CD14-positive monocyte (primary cell): ENCODE results near the gene ASPN. TPM values are rescaled to one million over a fixed set of nuclear protein-coding genes. Genes with fewer than 3 reads are reported as not detected.

ENCODE experiments used
- DNase-seq, 3 donors: peaks; one replicate each; pipeline ENCODE4 v3.0.0-alpha.2; 2011 to 2022
- H2AFZ ChIP-seq: 2 replicates; pipeline ENCODE4 v1.6.0; 2012; ENCODE audit warnings: mild to moderate bottlenecking, low read depth, low read length, inconsistent platforms; ENCODE audit not compliant: insufficient read depth, poor library complexity, severe bottlenecking
- H3K27ac ChIP-seq, 2 donors: 1 replicate in 1 of 2; 2 replicates in 1 of 2; pipeline ENCODE4 v1.5.1; 2012 to 2013; ENCODE audit warnings: low read length in 2 of 2, control low read depth in 1 of 2, inconsistent platforms in 1 of 2, low read depth in 1 of 2, mild to moderate bottlenecking in 1 of 2
- H3K27me3 ChIP-seq, 2 donors: one replicate each; pipeline versions ENCODE4 v1.6.0 to v1.6.1; 2011 to 2013; ENCODE audit warnings: low read length in 2 of 2; ENCODE audit not compliant: control insufficient read depth in 2 of 2, insufficient read depth in 2 of 2
- H3K36me3 ChIP-seq, 2 donors: replicated peaks in 1 of 2; 1 replicate in 1 of 2; 2 replicates in 1 of 2; pipeline versions ENCODE4 v1.5.1 to v1.6.1; 2012 to 2013; ENCODE audit warnings: low read length in 2 of 2, control low read depth in 1 of 2, inconsistent platforms in 1 of 2, mild to moderate bottlenecking in 1 of 2; ENCODE audit not compliant: insufficient read depth in 2 of 2, control insufficient read depth in 1 of 2
- H3K4me1 ChIP-seq, 2 donors: 1 replicate in 1 of 2; 2 replicates in 1 of 2; pipeline versions ENCODE4 v1.5.1 to v1.6.1; 2012 to 2013; ENCODE audit warnings: low read length in 2 of 2, control low read depth in 1 of 2, inconsistent platforms in 1 of 2, mild to moderate bottlenecking in 1 of 2, moderate library complexity in 1 of 2; ENCODE audit not compliant: insufficient read depth in 2 of 2, control insufficient read depth in 1 of 2
- H3K4me2 ChIP-seq: replicated peaks from 2 replicates; pipeline ENCODE3; 2012; ENCODE audit warnings: low read length, moderate library complexity, mild to moderate bottlenecking; ENCODE audit not compliant: poor library complexity, severe bottlenecking; ENCODE audit errors: extremely low read depth
- H3K4me3 ChIP-seq, 3 experiments: fragments of 200-600 bp in 1 of 3; sonication (generic) in 1 of 3; replicated peaks in 1 of 3; 1 replicate in 2 of 3; 2 replicates in 1 of 3; pipeline ENCODE4 v1.5.1; 2011 to 2013; ENCODE audit warnings: low read length in 3 of 3, mild to moderate bottlenecking in 3 of 3, control low read depth in 2 of 3, low read depth in 2 of 3, inconsistent platforms in 1 of 3, moderate library complexity in 1 of 3
- H3K79me2 ChIP-seq: 2 replicates; pipeline ENCODE4 v1.6.0; 2012; ENCODE audit warnings: mild to moderate bottlenecking, control low read depth, inconsistent platforms, low read length, moderate library complexity; ENCODE audit not compliant: insufficient read depth
- H3K9ac ChIP-seq: 2 replicates; pipeline ENCODE4 v1.6.0; 2017; ENCODE audit warnings: low read length, mild to moderate bottlenecking; ENCODE audit not compliant: insufficient read depth, poor library complexity, severe bottlenecking
- H3K9me3 ChIP-seq, 2 donors: replicated peaks in 1 of 2; 1 replicate in 1 of 2; 2 replicates in 1 of 2; pipeline versions ENCODE4 v1.5.1 to v1.6.1; 2012 to 2013; ENCODE audit warnings: low read length in 2 of 2, control low read depth in 1 of 2; ENCODE audit not compliant: control insufficient read depth in 1 of 2, insufficient read depth in 1 of 2
- H4K20me1 ChIP-seq: 2 replicates; pipeline ENCODE4 v1.6.0; 2012; ENCODE audit warnings: mild to moderate bottlenecking, low read length, control low read depth, moderate library complexity; ENCODE audit not compliant: insufficient read depth
- H3K27ac Mint-ChIP-seq, 7 donors: one replicate each; pipeline ENCODE4 v1.8.0; 2020; ENCODE audit warnings: mild to moderate bottlenecking in 7 of 7, mixed read lengths in 7 of 7, moderate library complexity in 6 of 7, inconsistent platforms in 2 of 7
- H3K27me3 Mint-ChIP-seq, 3 donors: one replicate each; pipeline ENCODE4 v1.8.0; 2021 to 2022; ENCODE audit warnings: low read depth in 3 of 3, mild to moderate bottlenecking in 3 of 3, mixed read lengths in 3 of 3, moderate library complexity in 3 of 3, inconsistent platforms in 1 of 3
- H3K36me3 Mint-ChIP-seq, 2 donors: one replicate each; pipeline ENCODE4 v1.8.0; 2020; ENCODE audit warnings: mixed read lengths in 2 of 2, inconsistent platforms in 1 of 2, mild to moderate bottlenecking in 1 of 2
- H3K4me1 Mint-ChIP-seq: one replicate; pipeline ENCODE4 v1.8.0; 2020; ENCODE audit warnings: mild to moderate bottlenecking, mixed read lengths
- H3K4me3 Mint-ChIP-seq, 2 donors: one replicate each; pipeline ENCODE4 v1.8.0; 2020; ENCODE audit warnings: mild to moderate bottlenecking in 2 of 2, mixed read lengths in 2 of 2, moderate library complexity in 1 of 2
- H3K9me3 Mint-ChIP-seq, 7 donors: one replicate each; pipeline ENCODE4 v1.8.0; 2020 to 2022; ENCODE audit warnings: mixed read lengths in 7 of 7, mild to moderate bottlenecking in 6 of 7, moderate library complexity in 6 of 7, inconsistent platforms in 2 of 7
- CTCF ChIP-seq: fragments of 200-600 bp; IDR thresholded peaks from one replicate; pipeline ENCODE4 v1.8.0; 2022; ENCODE audit warnings: antibody characterized with exemption, mild to moderate bottlenecking
- WGBS: methylation state at CpG from one replicate; pipeline ENCODE4 v1.1.5; 2013; ENCODE audit warnings: missing lambda C conversion rate; ENCODE audit not compliant: insufficient coverage; 5-methylcytosine and 5-hydroxymethylcytosine counted together
- intact Hi-C, 2 donors: fragments of 100-400 bp; cut with micrococcal nuclease; formaldehyde crosslinking; loops; one replicate each; pipeline versions ENCODE4 v1.15.0 to v1.15.1; 2023
- polyA plus RNA-seq, 3 donors: library from polyadenylated mRNA; depleted of rRNA in 1 of 3; unstranded in 2 of 3; stranded (reverse) in 1 of 3; fragments of 300-500 nt in 2 of 3; fragments of >200 nt in 1 of 3; fragmentation: Illumina TruSeq in 2 of 3; gene quantifications; 1 replicate in 2 of 3; 2 replicates in 1 of 3; pipeline ENCODE4 v1.2.3, GENCODE V29; 2012 to 2021

ASPN gene
- polyA plus RNA-seq, 3 donors: not detected

DNA sequence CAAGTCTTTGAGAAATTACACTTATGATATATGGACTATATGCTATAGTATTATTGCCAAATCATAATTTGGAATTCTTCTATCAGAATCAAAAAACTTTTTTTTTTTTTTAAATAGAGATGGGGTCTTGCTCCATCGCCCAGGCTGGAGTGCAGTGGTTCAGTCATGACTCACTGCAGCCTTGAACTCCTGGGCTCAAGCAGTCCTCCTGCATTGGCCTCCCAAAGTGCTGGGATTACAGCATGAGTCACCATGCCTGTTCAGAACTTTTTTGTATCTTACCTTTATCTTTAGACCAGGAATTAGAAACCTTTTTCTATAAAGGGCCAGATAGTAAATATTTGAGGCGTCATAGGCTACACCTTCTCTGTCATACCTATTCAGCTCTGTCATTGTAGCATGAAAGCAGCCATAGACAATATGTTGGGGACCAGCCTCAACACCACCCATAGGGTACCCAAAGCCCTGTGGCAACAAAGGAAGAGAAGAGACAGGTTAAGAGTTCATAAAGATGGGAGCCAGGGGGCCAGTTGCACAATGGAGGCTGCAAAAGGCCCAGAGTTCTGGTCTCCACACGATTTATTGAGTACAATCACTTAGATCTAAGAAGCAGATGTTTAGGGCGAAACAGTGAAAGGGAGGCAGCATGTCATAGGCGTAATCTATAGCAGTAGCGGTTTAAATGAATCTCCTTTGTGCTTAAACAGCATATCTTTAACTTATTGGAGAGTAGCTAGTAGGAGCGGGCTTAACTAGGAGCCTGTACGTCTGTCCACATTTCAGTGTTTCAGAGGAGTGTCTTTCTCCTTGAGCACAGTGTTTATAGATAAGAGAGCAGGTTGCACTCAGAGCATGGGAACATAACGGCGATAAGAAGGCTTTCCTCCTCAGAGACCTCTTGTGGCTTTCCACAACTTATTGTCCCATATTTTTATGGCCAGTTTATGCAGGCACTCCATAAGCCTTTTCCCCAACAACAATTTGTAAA is 41.0 kb upstream of the ASPN start:
- DNase-seq: no peak
- Mint-ChIP-seq H3K4me1 (no peaks in the 10 kb centered on the region), H3K9me3 (peaks cover 0 to 3% (median 0%) of the 10 kb centered on the region in 7 donors), H3K27me3 (peaks cover 0 to 5% (median under 1%) of the 10 kb centered on the region in 3 donors), H3K4me3 (no peak overlapping the region), H3K27ac (no peak overlapping the region), H3K36me3 (peaks cover 8 to 9% of the 10 kb centered on the region in 2 donors)
- Histone ChIP-seq H3K27ac (no peak overlapping the region), H3K27me3 (no peaks in the 10 kb centered on the region), H3K4me1 (no peaks in the 10 kb centered on the region), H4K20me1 (no peaks in the 10 kb centered on the region), H3K4me3 (no peak overlapping the region), H2AFZ (no peak overlapping the region), H3K4me2 (no peak overlapping the region), H3K79me2 (no peaks in the 10 kb centered on the region), H3K36me3 (no peaks in the 10 kb centered on the region), H3K9ac (no peak overlapping the region), H3K9me3 (no peaks in the 10 kb centered on the region)
- intact Hi-C loops: no loop called here
- TF ChIP-seq CTCF: no peak
- WGBS: 100% methylated on average over 1 of the region's 10 CpGs

DNA sequence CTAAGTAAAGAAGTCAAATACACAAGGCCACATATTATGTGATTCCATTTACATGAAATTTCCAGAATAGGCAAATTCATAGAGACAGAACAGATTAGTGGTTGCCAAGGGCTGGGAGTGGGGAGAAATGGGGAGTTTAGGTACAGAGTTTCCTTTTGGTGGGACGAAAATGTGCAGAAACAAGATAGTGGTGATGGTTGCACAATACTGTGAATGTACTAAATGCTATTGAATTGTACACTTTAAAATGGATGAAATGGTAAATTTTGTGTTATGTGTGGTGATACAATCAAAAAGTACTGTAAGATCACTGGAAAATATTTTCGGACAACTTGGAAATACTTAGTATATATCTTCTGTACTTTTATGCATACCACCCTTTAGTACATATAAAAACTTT is 38.5 kb upstream of the ASPN start:
- Mint-ChIP-seq H3K27ac (no peak overlapping the region), H3K27me3 (peaks cover 0 to 5% (median 2%) of the 10 kb centered on the region in 3 donors), H3K9me3 (peaks cover 0 to 3% (median 0%) of the 10 kb centered on the region in 7 donors), H3K4me1 (no peaks in the 10 kb centered on the region), H3K36me3 (peaks cover 5% of the 10 kb centered on the region in 2 donors), H3K4me3 (no peak overlapping the region)
- H3K4me2 ChIP-seq: no peak overlapping the region
- no peaks in the 10 kb centered on the region for H3K27me3 ChIP-seq
- H3K27ac ChIP-seq: no peak overlapping the region
- H3K79me2 ChIP-seq: no peaks in the 10 kb centered on the region
- H3K36me3 ChIP-seq: no peaks in the 10 kb centered on the region
- H3K9ac ChIP-seq: no peak overlapping the region
- no peaks in the 10 kb centered on the region for H4K20me1 ChIP-seq
- no peak overlapping the region for H2AFZ ChIP-seq
- H3K9me3 ChIP-seq: no peaks in the 10 kb centered on the region
- intact Hi-C loops: no loop called here
- no peak overlapping the region for H3K4me3 ChIP-seq
- TF ChIP-seq CTCF: no peak
- DNase-seq: no peak
- no peaks in the 10 kb centered on the region for H3K4me1 ChIP-seq
- 80% methylated on average over 1 of the region's 2 CpGs for WGBS
